HG03354 (cell line): ENCODE data around the gene THUMPD3.

Experiments used
- ATAC-seq: cut with Tn5 transposase; IDR thresholded peaks from one replicate; pipeline ENCODE4 v1.9.1; 2021; ENCODE audit warnings: mild to moderate bottlenecking; ENCODE audit not compliant: unreplicated experiment, poor library complexity, severe bottlenecking

Gene THUMPD3

DNA sequence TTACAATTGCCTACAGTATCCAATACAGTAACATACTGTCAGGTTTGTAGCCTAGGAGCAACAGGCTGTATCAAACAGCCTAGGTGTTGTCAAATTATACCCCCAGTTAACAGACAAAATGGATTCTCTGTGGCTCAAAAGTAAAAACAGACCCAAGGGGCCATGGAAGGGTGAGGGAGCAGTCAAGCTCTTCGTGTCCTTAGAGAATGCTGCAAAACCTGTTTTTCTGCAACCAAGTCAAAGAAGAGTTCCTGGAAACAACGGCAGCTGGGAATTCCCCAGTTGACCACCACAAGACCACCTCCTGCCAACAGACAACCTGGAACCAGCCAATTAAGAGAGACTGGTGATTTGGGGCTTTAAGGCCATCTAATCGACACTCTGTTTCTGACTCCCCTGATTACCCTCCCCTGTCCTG lies 11.1 kb upstream of the THUMPD3 start:
- no peak for ATAC-seq

DNA sequence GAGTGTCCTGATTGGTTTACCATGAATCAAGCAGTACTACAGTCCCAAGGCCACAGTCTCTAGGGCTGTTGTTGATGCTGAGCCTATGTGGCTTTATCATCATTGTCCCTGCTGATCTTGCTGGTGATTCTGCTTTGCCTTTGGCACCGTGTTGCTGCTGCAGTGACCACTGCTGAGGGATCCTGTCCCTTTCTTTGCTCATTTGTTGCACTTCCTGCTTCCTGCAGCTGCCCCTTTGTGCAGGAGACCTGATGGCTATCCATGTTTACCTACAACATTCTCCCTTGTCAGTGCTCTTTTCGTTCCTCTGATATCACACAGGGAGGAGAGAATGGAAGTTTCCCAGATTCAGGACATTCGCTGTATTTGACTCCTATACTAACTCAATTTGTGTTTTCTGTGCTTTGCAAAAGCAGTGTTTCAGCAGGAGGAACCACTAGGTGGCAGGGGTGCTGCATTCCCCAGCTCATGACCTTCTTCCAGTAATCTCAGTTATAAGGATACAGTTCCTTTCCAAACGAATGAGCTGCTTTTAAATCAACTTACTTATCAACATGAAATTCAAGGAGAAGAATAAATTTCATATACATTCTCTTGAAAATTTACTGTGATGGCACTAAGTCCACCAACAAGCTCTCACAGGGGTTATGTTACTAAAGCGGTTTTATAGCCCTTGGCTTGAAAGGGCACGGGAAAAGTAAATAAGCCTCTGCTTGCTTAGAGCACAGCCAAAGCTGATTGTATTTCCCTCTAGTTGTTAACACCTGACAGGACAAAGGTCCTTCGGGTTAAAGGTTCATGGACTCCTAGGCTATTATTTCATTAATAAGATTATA lies 9.7 kb upstream of the THUMPD3 start:
- peak; percentile 74 for ATAC-seq

DNA sequence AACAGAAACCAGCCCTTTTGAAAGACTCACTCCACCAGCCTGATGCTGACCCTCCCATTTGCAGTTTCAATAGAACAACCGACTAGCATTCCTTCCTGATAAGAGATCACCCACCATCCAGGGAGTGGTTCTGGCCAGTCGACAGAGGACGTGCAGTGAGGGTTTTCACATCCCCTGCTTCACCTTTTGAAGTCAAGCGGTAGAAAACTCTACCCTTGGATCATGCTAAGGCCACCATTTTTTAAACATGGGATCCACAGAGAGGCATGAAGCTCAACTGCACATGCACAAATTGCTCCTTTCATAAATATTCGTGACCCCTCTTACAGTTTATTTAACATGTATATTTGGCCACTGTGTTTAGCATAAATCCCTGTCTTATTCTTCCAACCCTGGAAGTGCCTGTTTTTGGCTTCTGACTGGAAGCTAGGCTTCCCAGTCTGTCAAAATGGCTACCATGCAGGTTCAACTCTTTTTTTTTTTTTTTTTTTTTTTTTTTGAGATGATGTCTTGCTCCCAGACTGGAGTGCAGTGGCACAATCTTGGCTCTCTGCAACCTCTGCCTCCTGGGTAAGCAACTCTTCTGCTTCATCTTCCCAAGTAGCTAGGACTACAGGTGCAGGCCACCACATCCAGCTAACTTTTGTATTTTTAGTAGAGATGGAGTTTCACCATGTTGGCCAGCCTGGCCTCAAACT lies 1.0 kb upstream of the THUMPD3 start:
- ATAC-seq, result no peak

DNA sequence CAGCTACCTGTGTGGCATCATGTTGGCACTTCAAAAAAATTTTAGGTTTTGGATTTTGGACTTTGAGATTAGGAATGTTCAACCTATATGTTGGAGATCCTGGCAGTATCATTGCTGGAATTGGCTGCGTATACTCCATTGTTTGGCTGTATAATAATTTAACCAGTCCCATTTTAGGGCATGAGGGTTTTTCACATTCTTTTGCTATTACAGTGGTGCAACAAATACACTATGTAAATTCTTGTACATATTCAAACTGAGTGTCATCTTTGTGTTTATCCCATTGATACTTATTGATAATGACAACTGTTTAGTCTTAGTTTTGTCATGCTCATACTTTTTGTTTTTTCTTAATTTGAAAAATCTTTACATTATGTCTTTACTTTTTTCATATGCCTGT lies 6.7 kb downstream of the THUMPD3 start:
- no peak for ATAC-seq

DNA sequence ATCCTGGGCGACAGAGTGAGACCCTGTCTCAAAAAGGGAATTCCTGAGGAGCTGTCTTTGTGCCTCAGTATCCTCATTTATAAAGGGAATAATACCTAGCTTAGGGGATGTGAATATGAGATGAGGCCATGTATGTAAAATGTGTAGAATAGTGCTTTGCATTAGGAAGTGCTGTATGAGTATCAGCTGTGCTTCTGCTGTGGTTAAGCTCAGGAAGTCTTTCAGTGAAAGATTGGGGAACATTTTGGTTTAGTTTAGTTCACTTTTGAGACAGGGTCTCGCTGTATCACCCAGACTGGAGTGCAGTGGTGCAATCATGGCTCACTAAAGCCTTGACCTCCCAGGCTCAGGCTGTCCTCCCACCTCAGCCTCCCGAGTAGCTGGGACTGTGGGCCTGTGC lies 10.6 kb downstream of the THUMPD3 start:
- ATAC-seq, result no peak

DNA sequence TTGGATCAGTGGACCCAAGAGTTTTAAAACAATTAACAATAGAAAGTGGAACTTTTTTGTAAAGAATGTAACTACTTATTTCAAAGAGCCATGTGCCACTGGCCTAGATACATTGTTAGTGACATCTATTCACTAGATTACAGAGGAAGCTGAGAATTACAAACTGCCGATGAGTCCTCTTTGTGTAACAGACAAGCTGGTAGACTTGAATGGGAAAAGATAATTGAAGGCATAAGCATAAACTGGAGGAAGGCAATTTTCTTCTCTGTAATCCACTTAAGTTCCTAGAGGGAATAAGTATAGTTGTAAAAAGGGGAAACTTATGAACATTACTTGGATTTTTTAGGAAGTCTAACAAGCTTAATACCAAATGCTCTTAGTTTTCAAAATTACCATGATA lies 15.1 kb downstream of the THUMPD3 start:
- no peak for ATAC-seq

DNA sequence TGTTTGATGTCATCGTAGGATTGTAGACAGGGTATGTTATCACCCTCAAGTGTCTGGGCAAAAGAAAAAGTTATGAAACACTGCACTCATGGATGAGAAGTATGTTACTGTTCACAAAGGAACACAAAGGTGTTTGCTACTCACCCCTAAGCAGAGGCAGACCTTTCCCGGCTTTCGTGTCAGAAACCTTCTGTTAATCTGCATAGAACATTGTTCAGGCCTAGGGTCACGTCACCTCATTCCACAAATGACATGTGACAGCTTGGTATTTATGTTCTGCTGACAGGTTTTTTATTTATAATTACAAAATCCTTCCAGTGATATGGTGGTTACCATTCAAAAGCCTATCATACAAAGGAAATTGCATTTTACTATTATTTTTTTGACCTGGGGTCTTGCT lies 16.5 kb downstream of the THUMPD3 start:
- ATAC-seq, result no peak

DNA sequence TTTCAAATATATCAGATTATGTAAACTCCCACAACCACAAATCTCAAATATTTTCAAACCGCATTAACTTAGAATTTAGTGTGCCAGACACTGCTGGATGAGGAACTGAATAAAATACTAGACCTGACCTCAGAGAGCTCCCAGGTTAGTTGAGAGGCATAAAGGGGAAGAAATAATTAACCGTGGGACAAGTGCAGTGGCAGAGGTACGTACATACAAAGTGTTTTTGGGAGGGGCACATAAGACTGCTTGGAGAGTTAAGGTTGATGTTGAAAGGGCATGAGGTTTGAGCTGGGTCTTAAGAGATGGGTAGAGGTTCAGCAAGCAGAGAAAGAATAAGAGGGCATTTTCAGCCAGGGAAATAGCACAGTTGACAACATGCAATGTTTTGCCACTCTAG lies 17.2 kb downstream of the THUMPD3 start:
- no peak for ATAC-seq

DNA sequence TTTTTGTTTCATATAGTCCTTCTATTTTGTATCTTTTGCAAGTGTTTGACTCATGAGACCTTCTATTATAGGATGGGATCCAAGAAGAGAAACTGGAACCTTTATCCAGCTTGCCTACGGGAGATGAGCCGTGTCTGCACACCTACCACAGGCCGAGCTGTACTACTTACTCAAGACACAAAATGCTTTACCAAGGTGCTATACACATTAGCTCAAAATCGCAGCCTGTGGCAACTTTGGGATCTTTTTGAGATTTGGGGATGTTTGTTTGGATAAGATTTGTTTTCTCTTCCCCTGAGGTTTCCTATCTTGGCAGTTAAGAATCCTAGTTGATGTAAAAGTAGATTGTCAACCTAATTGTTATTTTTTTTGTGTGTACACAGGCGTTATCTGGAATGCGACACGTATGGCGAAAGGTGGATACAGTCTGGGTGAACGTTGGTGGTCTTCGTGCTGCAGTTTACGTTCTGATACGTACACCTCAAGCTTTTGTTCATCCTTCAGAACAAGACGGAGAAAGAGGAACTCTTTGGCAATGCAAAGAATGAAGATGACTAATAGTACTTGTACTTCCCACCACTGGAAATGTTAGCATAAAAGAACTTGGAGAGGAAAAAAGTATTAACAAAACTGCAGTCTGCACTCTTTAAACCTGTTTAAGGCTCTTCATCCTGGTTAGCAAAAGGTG lies 21.4 kb downstream of the THUMPD3 start:
- ATAC-seq, result no peak

DNA sequence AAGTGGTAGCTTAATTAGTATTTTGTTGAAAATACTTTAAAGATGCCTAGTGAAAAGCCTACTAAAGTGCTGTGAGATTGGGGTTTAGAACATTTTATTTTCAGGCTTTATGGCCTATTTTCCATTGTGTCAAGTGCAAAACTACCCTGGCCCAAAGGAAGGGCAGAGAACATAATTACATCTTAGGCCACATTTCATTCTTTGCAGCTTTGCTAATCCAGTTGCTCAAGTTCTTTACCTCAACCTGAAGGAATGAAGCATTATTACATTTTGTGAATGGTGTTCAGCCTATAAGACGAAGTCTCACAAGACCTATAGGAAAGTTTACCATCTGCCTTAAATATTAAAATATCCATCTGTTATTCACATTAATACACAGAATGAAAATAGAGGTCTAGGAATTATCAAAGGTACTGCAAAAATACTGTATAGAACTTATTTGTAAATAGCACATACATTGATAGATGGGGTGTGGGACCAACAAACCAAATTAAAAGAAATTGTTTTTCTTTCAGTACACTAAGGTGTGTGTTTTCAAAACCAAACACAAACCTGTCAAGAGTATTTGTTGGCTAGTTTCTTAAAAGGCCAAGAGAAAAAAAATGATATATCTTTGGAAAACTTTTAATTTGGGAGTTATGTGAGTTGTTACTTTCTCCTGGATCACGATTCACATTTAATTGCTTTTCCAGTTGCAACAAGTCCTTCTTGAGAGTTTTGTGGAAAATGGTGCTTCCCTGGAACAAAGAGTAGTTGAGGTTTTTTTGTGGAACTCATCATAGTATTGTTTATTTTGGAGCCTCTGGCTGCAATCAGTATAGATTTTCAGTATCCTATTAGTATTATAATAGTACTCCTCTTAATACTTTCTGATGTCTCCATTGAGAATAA lies 22.6 kb downstream of the THUMPD3 start:
- no peak for ATAC-seq

DNA sequence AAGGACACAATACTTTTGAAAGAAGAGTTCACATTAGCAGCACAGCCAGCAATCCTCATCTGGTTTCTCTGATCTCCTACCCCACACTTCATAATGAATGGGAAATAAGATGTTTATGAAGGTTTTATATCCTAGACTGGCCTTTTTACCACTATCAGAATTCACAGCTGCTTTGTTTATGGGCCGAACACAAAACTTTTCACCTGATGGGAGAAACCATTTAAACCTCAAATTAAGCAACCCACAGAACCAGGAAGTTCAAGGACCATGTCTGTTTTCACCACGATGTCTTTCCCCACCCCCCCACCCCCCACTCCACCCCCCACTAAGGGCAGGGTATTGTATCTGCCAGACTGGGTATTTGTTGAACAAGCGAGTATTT lies 23.2 kb downstream of the THUMPD3 start:
- ATAC-seq, result no peak

DNA sequence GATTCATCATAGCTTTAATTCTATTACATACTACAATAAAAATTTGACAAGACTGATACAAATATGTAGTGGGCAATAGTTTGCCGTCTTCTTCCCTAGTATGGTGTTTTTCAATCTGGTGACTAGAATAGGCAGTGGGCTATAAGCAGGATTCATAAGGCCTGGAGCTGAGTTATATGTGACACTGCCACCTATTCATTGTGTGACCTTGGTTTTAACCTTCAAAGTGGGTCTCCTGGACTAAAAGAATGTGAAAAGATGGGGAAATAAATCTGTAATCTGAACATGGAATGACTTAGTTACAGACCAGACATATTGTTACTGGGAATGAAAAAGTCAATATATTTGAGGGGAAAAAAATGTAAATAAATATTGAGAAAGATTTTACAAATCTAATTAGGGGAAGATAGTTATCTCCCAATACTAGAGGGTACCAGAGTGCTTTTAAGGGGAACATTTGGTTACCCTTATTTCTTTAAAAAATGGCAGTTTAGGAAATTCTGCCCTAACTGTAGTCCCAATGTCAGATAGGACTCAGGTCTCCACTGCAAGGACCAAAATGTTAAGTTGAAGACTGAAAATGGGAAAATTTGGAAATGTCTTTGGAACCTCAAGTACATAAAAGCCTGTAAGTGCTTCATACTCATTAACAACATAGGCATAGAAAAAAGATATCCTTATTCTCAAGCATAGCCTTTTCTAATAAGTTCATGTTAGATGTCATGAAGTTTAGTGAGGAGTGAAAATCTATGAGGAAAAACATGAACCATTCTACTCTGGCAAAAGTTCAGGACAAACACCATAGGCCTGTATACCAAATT lies 23.9 kb downstream of the THUMPD3 start:
- ATAC-seq, result no peak

DNA sequence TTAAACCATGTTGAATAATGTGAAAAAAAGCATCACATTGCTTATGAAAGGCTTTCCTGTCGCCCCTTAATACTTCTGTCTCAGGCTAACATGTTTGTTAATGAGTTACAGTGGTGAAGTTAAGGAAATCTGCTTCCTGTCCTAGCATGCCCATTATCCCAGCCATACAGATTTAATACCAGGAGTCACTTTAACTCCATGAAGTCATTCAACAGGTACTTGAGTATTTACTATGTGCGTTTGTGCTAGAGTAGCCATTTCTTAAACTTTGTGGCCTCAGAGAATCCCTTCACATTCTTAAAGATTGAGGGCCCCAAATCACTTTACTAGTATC lies 24.4 kb downstream of the THUMPD3 start:
- no peak for ATAC-seq

DNA sequence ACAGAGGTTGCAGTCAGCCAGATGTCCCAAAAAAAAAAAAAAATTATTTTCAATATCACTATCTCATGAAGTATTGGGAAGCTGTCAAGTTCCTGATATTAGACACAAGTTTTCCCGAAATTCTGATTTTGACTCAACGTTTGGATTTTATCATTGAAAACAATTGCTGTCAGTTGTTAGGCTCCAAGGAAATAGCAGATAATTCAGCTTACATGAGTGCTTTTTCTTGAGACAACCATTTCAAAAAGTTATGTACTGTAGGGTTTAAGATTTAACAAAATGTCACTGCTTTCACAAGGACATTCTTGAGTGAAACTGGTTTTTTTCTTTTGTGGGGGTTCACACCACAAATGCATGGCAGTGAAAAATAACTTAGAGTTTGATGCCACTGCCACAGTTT lies 25.3 kb downstream of the THUMPD3 start:
- no peak for ATAC-seq

DNA sequence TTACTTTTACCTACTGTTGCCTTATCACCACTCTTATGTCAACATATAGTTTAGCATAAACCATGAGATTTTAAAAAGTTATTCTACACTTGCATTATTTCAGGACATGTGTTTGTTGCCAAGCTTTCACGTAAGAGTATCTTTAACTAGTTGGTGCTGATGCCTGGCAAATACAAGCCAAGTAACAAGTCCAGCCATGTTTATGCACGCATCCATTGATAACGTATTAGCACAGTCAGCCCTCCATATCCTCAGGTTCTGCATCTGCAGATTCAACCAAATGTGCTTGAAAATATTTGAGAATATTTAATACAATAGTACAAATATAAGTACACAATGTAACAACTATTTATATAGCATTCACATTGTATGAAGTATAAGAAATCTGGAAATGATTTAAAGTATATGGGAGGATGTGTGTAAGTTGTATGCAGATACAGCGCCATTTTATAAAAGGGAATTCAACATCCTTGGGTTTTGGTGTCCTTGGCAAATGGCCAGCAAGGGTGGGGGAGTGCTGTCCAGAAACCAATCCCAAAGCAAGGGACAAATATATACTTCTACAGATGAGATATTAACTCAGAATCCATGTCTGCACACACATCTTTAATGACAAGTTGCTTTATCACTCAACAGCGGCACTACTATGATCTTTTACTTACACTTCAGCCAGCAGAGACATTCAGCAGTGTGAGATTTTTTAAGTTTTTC lies 25.9 kb downstream of the THUMPD3 start:
- no peak for ATAC-seq

DNA sequence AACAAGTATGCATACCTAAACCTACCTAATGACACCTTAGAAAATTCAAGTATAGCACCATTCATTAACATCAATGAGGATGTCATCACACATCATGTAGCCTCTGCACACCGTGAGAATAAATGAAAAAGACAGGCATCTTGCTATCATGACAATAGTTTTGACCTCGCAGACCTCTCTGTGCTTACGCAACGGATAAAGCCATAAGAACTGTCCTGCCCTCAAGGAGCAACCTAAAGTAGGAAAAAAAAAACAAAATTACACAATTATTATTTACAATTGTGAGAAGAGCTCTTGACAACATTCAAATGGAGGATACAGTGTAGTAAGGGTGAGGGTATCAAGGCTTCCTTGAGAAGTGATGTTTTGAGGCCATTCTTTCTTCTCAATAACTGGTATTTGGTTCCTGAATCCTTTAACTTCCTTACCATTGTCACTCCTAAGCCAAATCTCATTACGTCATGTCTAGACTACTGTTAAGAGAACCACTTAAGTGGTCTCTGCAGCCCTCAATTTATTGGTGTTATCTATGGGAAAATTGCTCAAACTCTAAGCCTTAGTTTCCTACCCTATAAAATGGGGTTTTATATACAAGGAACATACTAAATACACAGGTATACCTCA lies 27.5 kb downstream of the THUMPD3 start:
- ATAC-seq, result no peak

DNA sequence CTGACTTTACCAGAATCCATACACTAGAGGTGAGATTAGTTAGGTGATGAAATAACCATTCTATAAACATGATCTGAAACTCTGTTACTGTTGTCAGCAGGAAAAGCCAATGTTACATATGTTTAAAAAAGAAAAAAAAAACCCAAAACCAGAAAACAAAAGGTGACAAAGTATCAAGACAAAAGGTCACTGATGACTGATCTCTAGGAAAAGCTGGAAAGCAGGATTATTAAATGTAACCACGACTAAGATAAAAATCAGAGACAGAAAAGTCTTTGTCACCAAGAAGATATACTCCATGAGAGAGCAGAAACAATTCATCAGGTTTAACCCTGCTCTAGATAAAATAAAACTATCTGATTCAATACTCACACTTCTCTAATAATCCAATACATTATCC lies 29.2 kb downstream of the THUMPD3 start:
- no peak for ATAC-seq
